ENCODE data around the gene CXCL10. TPM values are rescaled to one million over a fixed set of nuclear protein-coding genes. Genes with fewer than 3 reads are reported as not detected.
"Not testable (repeated sequence)": the region's sequence is repeated elsewhere in the genome, so short reads cannot be mapped to it uniquely, and the experiment has no call there.

Gene CXCL10
- total and polyA plus RNA-seq, 3 experiments from 2014 or later = 1.6 to 1.9 TPM; not detected in 1

DNA sequence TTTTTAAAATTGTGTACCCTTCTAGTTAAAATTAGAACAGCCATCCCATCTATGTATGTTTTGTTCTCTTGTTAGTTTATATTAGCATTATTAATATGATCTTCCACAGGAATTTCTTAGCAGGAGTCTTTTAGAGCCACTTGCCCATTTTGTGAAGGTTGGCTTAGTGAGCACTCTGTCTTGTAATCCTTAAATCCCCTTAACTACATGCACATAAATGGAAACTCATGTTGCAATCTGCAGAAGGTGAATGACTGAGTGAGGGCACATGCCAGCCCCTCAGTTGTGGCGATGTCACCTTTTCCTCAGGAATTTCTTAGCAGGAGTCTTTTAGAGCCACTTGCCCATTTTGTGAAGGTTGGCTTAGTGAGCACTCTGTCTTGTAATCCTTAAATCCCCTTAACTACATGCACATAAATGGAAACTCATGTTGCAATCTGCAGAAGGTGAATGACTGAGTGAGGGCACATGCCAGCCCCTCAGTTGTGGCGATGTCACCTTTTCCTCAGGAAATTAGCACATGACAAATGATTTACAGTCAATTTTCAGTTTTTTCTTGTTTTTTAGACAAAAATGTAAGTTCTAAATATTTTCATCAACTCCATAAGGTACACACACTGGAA lies 24.7 kb downstream of the CXCL10 start:
- H3K4me1 Mint-ChIP-seq; H3K27ac ChIP-seq (ENCODE audit: low read depth, low read length); H3K9me3 ChIP-seq (ENCODE audit: low read length); H3K27me3 Mint-ChIP-seq; CTCF ChIA-PET; H3K36me3 Mint-ChIP-seq; H3K36me3 ChIP-seq (ENCODE audit: insufficient read depth, low read length); H3K4me3 ChIP-seq (ENCODE audit: low read length); H3K4me3 Mint-ChIP-seq; POLR2A ChIA-PET; H3K27ac Mint-ChIP-seq; DNase-seq; H3K9me3 Mint-ChIP-seq; H3K27me3 ChIP-seq (ENCODE audit: insufficient read depth, low read length, poor library complexity, severe bottlenecking); H3K4me1 ChIP-seq (ENCODE audit: insufficient read depth, low read length): not testable (repeated sequence)

- Histone ChIP-seq H3K27me3 (ENCODE audit: insufficient read depth, low read length, poor library complexity, severe bottlenecking) (no peaks in the 10 kb centered on the region), H3K36me3 (ENCODE audit: insufficient read depth, low read length) (no peaks in the 10 kb centered on the region), H3K4me1 (ENCODE audit: insufficient read depth, low read length) (no peaks in the 10 kb centered on the region), H3K27ac (ENCODE audit: low read depth, low read length) (no peak overlapping the region), H3K9me3 (ENCODE audit: low read length) (no peaks in the 10 kb centered on the region), H3K4me3 (ENCODE audit: low read length) (no peak overlapping the region)
- H3K9me3 Mint-ChIP-seq = no peaks in the 10 kb centered on the region
- ChIA-PET POLR2A (no interaction called here), CTCF (interaction anchor here (0.9 to 1.1 kb wide), 2 partner anchors 69 to 71 kb away, joined by 3 read pairs; no protein-coding TSS in a partner anchor)
- no peak overlapping the region for H3K27ac Mint-ChIP-seq
- no peak for DNase-seq
- H3K4me3 Mint-ChIP-seq = no peak overlapping the region
- no peaks in the 10 kb centered on the region for H3K4me1 Mint-ChIP-seq
- H3K27me3 Mint-ChIP-seq = peaks cover 0 to 8% of the 10 kb centered on the region in 2 donors
- no peaks in the 10 kb centered on the region for H3K36me3 Mint-ChIP-seq
These were observed 25.4 kb downstream of the CXCL10 start for GRCh38 chr4:75997946-75998345.

GRCh38 chr4:75997081-75997480 lies 26.2 kb downstream of the CXCL10 start:
- H3K36me3 ChIP-seq (ENCODE audit: insufficient read depth, low read length) = no peaks in the 10 kb centered on the region
- no peak overlapping the region for H3K4me3 Mint-ChIP-seq
- no peak overlapping the region for H3K27ac ChIP-seq (ENCODE audit: low read depth, low read length)
- DNase-seq = no peak
- H3K36me3 Mint-ChIP-seq = no peaks in the 10 kb centered on the region
- no peaks in the 10 kb centered on the region for H3K9me3 ChIP-seq (ENCODE audit: low read length)
- H3K4me3 ChIP-seq (ENCODE audit: low read length) = no peak overlapping the region
- CTCF ChIA-PET = interaction anchor here (0.9 to 1.7 kb wide), 6 partner anchors 66 to 151 kb away, joined by 3 to 6 read pairs (median 4); partner anchors contain the start of gene NUP54
- no peaks in the 10 kb centered on the region for H3K4me1 Mint-ChIP-seq
- no peaks in the 10 kb centered on the region for H3K9me3 Mint-ChIP-seq
- H3K27ac Mint-ChIP-seq = no peak overlapping the region
- H3K27me3 Mint-ChIP-seq = peaks cover 1 to 8% of the 10 kb centered on the region in 2 donors
- H3K27me3 ChIP-seq (ENCODE audit: insufficient read depth, low read length, poor library complexity, severe bottlenecking) = no peaks in the 10 kb centered on the region
- POLR2A ChIA-PET = no interaction called here
- H3K4me1 ChIP-seq (ENCODE audit: insufficient read depth, low read length) = no peaks in the 10 kb centered on the region

- H3K9me3 ChIP-seq (ENCODE audit: low read length) = no peaks in the 10 kb centered on the region
- H3K27ac ChIP-seq (ENCODE audit: low read depth, low read length) = no peak overlapping the region
- H3K9me3 Mint-ChIP-seq = no peaks in the 10 kb centered on the region
- ChIA-PET POLR2A (no interaction called here), CTCF (interaction anchor here (0.7 to 1.7 kb wide), 15 partner anchors 10 to 482 kb away, joined by 3 to 6 read pairs (median 4); partner anchors contain the start of genes NUP54, RCHY1 and THAP6)
- no peaks in the 10 kb centered on the region for H3K27me3 ChIP-seq (ENCODE audit: insufficient read depth, low read length, poor library complexity, severe bottlenecking)
- peak in 2 of 5 donors; percentile 26 to 47 for DNase-seq
- H3K4me3 Mint-ChIP-seq = peak overlapping the region in 1 of 7 donors; percentile 63
- H3K27ac Mint-ChIP-seq = no peak overlapping the region
- peaks cover 5% of the 10 kb centered on the region for H3K4me1 ChIP-seq (ENCODE audit: insufficient read depth, low read length)
- H3K4me3 ChIP-seq (ENCODE audit: low read length) = no peak overlapping the region
- peaks cover 0 to 3% (median 0%) of the 10 kb centered on the region in 3 donors for H3K36me3 Mint-ChIP-seq
- peaks cover 2 to 8% (median 7%) of the 10 kb centered on the region in 3 donors for H3K4me1 Mint-ChIP-seq
- H3K36me3 ChIP-seq (ENCODE audit: insufficient read depth, low read length) = no peaks in the 10 kb centered on the region
- H3K27me3 Mint-ChIP-seq = peaks cover 1 to 8% of the 10 kb centered on the region in 2 donors
These were observed 27.6 kb downstream of the CXCL10 start for GRCh38 chr4:75995727-75996126.

- ChIA-PET CTCF (interaction anchor here (1.3 to 1.5 kb wide), 2 partner anchors 52 to 75 kb away, joined by 4 to 5 read pairs; partner anchors contain the start of gene NAAA), POLR2A (interaction anchor here (0.9 kb wide), 1 partner anchor 51 kb away, joined by 3 read pairs; the partner anchor contains the start of gene NAAA)
- no peaks in the 10 kb centered on the region for H3K27me3 ChIP-seq (ENCODE audit: insufficient read depth, low read length, poor library complexity, severe bottlenecking)
- H3K36me3 ChIP-seq (ENCODE audit: insufficient read depth, low read length) = no peaks in the 10 kb centered on the region
- H3K4me1 Mint-ChIP-seq = peaks cover 25 to 37% (median 34%) of the 10 kb centered on the region in 3 donors
- no peak overlapping the region for H3K27ac ChIP-seq (ENCODE audit: low read depth, low read length)
- peaks cover 29% of the 10 kb centered on the region for H3K4me1 ChIP-seq (ENCODE audit: insufficient read depth, low read length)
- H3K4me3 ChIP-seq (ENCODE audit: low read length) = no peak overlapping the region
- H3K9me3 Mint-ChIP-seq = no peaks in the 10 kb centered on the region
- peaks cover 0 to 11% (median 0%) of the 10 kb centered on the region in 3 donors for H3K36me3 Mint-ChIP-seq
- no peak for DNase-seq
- H3K9me3 ChIP-seq (ENCODE audit: low read length) = no peaks in the 10 kb centered on the region
- H3K4me3 Mint-ChIP-seq = peak overlapping the region in 3 of 7 donors; percentile 10 to 50 (median 23)
- peaks cover 1 to 8% of the 10 kb centered on the region in 2 donors for H3K27me3 Mint-ChIP-seq
- no peak overlapping the region for H3K27ac Mint-ChIP-seq
These were observed 30.8 kb downstream of the CXCL10 start for GRCh38 chr4:75992462-75992861.

DNA sequence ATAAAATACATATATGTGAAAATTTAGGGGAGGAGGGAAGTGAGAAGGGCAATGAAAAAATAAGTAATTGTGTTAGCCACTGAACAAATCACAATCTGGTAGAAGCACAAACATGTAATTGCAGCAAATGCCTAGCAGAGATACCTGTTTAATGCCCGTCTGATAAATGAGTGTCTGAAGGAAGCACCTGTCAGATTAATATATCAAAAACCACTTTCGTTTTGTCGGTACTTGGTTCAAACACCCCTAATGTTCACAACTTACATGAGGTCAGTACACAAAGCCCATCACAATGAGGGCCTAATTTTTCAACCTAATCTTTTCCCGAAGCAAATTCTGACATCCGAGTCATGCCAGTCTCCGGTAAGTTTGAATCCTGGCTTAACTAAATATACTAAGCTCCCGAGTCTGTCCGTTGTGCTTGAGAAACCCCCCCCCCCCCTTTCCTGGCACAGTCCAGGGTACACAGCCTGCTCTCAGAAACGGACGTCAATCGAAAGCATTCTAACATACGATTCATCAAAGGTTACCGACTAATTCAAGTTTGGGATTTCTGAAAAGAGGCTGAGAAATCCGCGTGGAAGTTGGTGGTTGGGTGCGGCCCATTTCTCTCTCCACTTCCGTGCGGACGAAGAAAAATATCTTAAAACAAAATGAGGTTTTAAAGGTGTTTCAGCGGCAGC lies 33.3 kb downstream of the CXCL10 start:
- ChIA-PET CTCF (interaction anchor here (0.6 to 2.2 kb wide), 4 partner anchors 50 to 475 kb away, joined by 3 to 8 read pairs (median 4); partner anchors contain the start of genes NAAA, RCHY1 and THAP6), POLR2A (interaction anchor here (0.6 to 2.2 kb wide), 7 partner anchors 49 to 1970 kb away, joined by 3 to 14 read pairs (median 3); partner anchors contain the start of genes NAAA and NUP54)
- peak overlapping the region; percentile 94 to 99 (median 97) for H3K4me3 Mint-ChIP-seq

GRCh38 chr4:75985116-75985515 lies 38.2 kb downstream of the CXCL10 start:
- H3K36me3 Mint-ChIP-seq = peaks cover 8 to 38% (median 15%) of the 10 kb centered on the region in 3 donors
- Histone ChIP-seq H3K9me3 (ENCODE audit: low read length) (no peaks in the 10 kb centered on the region), H3K27ac (ENCODE audit: low read depth, low read length) (no peak overlapping the region), H3K36me3 (ENCODE audit: insufficient read depth, low read length) (peaks cover 14% of the 10 kb centered on the region), H3K27me3 (ENCODE audit: insufficient read depth, low read length, poor library complexity, severe bottlenecking) (no peaks in the 10 kb centered on the region), H3K4me3 (ENCODE audit: low read length) (no peak overlapping the region), H3K4me1 (ENCODE audit: insufficient read depth, low read length) (peaks cover 41% of the 10 kb centered on the region)
- no peak overlapping the region for H3K27ac Mint-ChIP-seq
- POLR2A ChIA-PET = no interaction called here
- no peak for DNase-seq
- CTCF ChIA-PET = interaction anchor here (1.8 kb wide), 1 partner anchor 10 kb away, joined by 5 read pairs; no protein-coding TSS in a partner anchor
- no peaks in the 10 kb centered on the region for H3K27me3 Mint-ChIP-seq
- H3K4me3 Mint-ChIP-seq = no peak overlapping the region
- H3K4me1 Mint-ChIP-seq = peaks cover 25 to 29% (median 29%) of the 10 kb centered on the region in 3 donors
- peaks cover 0 to 4% (median 0%) of the 10 kb centered on the region in 5 donors for H3K9me3 Mint-ChIP-seq

More for the DNA sequence above, 33.3 kb downstream of the CXCL10 start:
- Histone ChIP-seq H3K9me3 (ENCODE audit: low read length) (no peaks in the 10 kb centered on the region), H3K36me3 (ENCODE audit: insufficient read depth, low read length) (no peaks in the 10 kb centered on the region), H3K4me1 (ENCODE audit: insufficient read depth, low read length) (peaks cover 46% of the 10 kb centered on the region), H3K4me3 (ENCODE audit: low read length) (peak overlapping the region; percentile 77), H3K27ac (ENCODE audit: low read depth, low read length) (peak overlapping the region; percentile 55), H3K27me3 (ENCODE audit: insufficient read depth, low read length, poor library complexity, severe bottlenecking) (no peaks in the 10 kb centered on the region)
- H3K36me3 Mint-ChIP-seq = peaks cover 0 to 13% (median 0%) of the 10 kb centered on the region in 3 donors
- peak overlapping the region; percentile 78 to 100 (median 93) for H3K27ac Mint-ChIP-seq
- H3K4me1 Mint-ChIP-seq = peaks cover 30 to 37% (median 34%) of the 10 kb centered on the region in 3 donors
- H3K27me3 Mint-ChIP-seq = peaks cover 1 to 6% of the 10 kb centered on the region in 2 donors
- no peaks in the 10 kb centered on the region for H3K9me3 Mint-ChIP-seq
- DNase-seq = peak in 1 of 5 donors; percentile 10

GRCh38 chr4:75980576-75980975 lies 42.7 kb downstream of the CXCL10 start:
- H3K27me3 ChIP-seq (ENCODE audit: insufficient read depth, low read length, poor library complexity, severe bottlenecking) = no peaks in the 10 kb centered on the region
- no peak overlapping the region for H3K4me3 ChIP-seq (ENCODE audit: low read length)
- Mint-ChIP-seq H3K4me1 (peaks cover 0 to 3% (median 2%) of the 10 kb centered on the region in 3 donors), H3K36me3 (peaks cover 22 to 67% (median 38%) of the 10 kb centered on the region in 3 donors), H3K27ac (peak overlapping the region in 1 of 8 donors; percentile 4), H3K9me3 (peaks cover 0 to 4% (median 0%) of the 10 kb centered on the region in 5 donors), H3K4me3 (no peak overlapping the region), H3K27me3 (no peaks in the 10 kb centered on the region)
- peaks cover under 1% of the 10 kb centered on the region for H3K4me1 ChIP-seq (ENCODE audit: insufficient read depth, low read length)
- no peaks in the 10 kb centered on the region for H3K9me3 ChIP-seq (ENCODE audit: low read length)
- ChIA-PET POLR2A (no interaction called here), CTCF (no interaction called here)
- H3K36me3 ChIP-seq (ENCODE audit: insufficient read depth, low read length) = peaks cover 41% of the 10 kb centered on the region
- H3K27ac ChIP-seq (ENCODE audit: low read depth, low read length) = no peak overlapping the region
- DNase-seq = no peak
